GM19239 (cell line): ENCODE measurements around the gene TARS3.
"Not testable (repeated sequence)": the region's sequence is repeated elsewhere in the genome, so short reads cannot be mapped to it uniquely, and the experiment has no call there.

ENCODE experiments used
- DNase-seq: peaks from one replicate; pipeline ENCODE4 v3.0.0; 2011; ENCODE audit warnings: low spot score; ENCODE audit not compliant: insufficient read length
- FAIRE-seq: peaks from 2 replicates; lab custom pipeline; 2011; peaks lifted over from hg19 to GRCh38; lab: Jason Lieb, UNC

The TARS3 gene

DNA sequence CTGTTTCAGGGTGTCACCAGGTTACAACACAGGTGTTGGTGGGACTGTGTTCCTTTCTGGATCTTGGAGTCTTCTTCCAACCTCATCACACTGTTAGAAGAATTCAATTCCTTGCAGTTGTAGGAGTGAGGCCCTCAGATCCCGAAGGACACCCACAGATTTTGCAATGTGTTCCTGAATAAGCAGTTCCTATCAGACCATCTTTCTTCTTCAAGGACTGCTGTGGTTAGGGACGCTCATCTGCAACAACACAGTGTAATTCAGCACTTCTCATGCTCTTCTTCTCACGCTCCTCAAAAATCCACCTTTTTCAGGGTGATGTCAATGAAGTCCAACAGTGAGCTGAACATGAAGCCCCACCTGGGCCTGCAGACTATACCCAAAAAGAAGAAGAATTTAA lies 90.9 kb downstream of the TARS3 start:
- DNase-seq (no peak), FAIRE-seq (no peak)

DNA sequence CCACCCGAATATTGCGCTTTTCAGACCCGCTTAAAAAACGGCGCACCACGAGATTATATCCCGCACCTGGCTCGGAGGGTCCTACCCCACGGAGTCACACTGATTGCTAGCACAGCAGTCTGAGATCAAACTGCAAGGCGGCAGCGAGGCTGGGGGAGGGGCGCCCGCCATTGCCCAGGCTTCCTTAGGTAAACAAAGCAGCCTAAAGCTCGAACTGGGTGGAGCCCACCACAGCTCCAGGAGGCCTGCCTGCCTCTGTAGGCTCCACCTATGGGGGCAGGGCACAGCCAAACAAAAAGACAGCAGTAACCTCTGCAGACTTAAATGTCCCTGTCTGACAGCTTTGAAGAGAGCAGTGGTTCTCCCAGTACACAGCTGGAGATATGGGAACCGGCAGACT lies 97.5 kb downstream of the TARS3 start:
- DNase-seq, FAIRE-seq: not testable (repeated sequence)

DNA sequence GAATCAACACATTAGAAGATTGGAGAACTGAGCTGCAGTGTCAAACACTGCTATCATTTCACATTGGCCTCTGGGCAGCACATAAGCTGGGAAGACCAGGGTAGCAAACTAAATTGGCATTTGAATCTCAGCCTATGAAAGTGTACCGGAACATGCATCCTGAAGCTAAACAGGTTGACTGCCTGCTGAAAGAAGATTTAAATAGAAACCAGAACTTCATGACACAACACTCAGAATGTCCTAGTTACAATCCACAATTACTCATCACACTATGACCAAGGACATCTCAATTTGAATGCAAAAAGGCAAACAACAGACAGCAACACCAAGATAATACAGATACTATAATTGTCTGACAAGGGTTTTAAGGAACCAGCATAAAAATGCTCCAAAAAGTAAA lies 98.3 kb downstream of the TARS3 start:
- no peak for FAIRE-seq
- no peak for DNase-seq

DNA sequence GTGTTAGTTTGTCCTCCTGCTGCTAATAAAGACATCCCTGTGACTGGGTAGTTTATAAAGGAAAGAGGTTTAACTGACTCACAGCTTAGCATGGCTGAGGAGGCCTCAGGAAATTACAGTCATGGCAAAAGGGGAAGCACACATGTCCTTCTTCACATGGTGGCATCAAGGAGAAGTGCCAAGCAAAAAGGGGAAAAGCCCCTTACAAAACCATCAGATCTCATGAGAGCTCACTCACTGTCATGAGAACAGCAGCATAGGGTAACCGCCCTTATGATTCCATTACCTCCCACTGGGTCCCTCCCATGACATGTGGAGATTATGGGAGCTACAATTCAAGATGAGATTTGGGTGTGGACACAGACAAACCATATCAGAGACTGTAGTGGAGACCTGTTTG lies 99.1 kb downstream of the TARS3 start:
- DNase-seq (no peak), FAIRE-seq (no peak)

DNA sequence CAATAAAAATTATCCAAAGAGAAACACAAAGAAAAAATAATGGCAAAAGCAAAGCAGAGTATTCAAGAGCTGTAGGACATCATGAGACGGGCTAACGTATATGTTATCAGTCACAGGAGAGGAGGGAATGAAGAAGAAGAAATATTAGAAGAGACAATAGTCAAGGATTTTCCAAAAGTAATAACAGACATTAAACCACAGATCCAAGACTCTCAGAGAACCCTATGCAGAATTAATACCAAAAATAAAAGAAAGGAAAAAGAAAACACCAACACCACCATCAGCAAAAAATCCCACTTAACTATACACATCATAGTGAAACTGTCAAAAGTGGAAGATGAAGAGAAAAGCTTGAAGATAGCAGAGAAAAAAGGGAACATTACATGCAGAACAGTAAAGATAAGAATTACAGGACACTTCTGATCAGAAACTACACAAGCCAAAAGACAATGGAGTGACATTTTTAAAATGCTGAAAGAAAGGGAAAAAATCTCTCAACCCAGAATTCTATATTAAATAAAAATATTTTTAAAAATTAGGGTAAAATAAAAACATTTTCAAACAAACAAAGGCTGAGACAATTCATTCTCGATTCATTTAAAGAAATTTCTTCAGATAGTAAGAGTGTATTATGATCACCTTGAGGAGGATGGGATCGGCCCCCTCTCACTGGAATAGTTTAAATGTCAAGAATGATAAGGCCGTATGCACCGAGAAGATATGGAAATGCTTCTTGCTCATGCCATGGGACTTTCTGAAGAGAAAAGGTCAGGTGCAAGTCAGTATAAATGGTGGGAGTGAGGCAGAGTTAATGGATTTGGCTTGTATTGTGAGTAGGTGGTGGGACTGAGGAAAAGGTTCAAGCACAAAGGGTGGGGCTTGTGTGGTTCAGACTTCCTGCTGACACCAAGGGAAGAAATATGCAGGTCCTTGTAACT lies 100.6 kb downstream of the TARS3 start:
- FAIRE-seq: no peak
- no peak for DNase-seq

DNA sequence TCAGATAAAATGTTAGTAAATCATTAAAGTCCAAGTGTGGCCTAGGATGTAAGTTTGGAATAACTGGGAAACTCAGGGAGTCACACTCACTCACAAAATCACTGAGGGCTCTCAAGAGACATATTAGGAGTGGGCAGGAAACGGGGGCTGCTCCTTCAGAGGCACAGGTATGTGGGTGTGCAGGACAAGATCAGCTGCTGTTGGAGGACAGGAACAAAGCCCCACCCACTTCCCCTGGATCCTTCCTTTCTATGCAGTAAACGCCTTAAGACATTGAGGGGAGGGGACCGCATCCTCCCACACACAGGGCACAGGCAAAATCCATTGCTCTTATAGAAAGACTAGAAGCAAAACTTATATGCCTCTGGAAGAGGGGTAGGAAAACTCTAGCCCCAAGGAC lies 102.3 kb downstream of the TARS3 start:
- FAIRE-seq: no peak
- no peak for DNase-seq

DNA sequence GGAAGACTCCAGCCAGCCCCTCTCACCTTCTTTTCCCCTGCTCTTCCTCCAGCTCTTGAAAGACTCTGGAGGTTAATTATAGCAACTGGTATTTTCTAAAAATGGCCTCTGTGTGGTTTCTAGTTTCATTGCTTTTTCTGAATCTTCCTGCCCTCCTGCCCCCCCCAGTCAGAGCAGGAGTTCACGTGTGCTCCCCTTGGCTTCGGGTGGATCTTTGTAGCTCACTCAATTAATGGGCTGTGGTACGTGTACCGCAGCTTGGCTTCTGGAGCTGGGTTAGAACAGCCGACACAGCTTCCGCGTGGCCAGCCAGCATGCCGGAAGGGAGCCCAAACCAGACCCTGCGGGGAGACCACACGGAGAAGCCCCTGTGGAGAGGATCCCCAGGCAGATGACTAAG lies 103.6 kb downstream of the TARS3 start:
- no peak for DNase-seq
- no peak for FAIRE-seq

DNA sequence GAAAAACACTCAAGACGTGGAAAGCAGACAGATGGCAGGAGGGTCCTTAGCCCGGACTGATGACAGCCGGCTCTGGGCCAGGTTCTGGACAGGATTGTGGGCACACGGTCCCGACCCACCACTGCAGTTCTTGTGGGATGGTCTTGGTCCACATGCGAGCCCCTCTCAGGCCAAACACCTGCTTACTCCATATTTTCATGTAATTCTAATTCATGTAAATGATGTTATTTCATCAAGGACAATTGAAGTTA lies 104.7 kb downstream of the TARS3 start:
- FAIRE-seq (no peak), DNase-seq (no peak)

DNA sequence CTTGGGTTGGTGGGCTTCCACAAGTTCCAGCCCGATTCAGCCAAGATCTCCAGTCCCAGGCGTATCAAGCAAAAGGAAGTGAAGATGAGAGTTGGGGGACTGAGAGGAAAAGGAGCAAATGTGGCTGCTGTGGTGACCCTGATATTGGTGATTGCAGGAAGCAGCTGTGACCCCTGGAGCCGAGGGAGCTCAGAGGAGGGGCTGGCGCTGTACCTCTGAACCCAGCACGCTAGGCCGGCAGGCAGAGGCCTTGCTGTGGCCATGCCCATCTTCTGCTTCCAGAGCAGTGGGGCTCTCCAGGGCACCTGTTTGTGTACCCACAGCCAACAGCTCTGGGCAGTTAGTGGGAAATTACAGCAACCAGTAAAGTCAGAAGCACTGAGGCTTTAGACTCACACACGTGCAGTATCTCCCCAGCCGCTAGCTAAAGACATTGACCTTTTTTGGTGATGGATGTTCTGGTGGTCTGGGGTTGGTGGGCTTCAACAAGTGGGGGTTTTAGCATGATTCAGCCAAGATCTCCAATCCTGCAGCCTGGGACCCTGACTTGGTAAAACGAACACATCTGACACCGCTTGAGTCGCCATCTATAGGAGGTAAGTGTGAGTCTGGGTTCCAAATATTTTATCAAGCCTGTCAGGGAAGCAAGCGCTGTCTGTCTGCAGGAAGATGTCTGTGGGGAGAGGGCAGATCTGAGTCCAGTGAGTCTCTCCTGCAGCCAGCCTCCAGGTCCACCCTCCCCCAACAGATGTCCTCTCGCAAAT lies 105.2 kb downstream of the TARS3 start:
- DNase-seq: no peak

DNA sequence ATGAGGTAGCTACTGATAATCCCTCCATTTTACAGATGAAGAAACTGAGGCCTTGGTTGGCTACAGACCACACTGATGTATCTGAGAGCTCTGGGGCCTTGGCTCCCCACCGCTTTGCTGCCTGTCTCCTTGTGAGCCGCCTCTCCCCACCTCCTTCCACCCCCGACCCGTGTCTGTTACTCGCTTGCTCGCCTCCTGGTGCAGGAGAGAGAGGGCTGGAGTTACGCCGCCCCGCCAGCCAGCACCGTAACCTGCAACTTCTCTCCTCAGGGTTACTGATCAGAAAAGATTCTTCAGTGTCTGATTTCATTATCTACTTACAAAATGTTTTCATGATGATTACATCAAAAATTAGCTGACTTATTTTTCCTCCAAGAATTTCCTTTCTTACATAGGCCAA lies 106.2 kb downstream of the TARS3 start:
- FAIRE-seq (no peak), DNase-seq (no peak)

More for the DNA sequence above, 105.2 kb downstream of the TARS3 start:
- FAIRE-seq: no peak

DNA sequence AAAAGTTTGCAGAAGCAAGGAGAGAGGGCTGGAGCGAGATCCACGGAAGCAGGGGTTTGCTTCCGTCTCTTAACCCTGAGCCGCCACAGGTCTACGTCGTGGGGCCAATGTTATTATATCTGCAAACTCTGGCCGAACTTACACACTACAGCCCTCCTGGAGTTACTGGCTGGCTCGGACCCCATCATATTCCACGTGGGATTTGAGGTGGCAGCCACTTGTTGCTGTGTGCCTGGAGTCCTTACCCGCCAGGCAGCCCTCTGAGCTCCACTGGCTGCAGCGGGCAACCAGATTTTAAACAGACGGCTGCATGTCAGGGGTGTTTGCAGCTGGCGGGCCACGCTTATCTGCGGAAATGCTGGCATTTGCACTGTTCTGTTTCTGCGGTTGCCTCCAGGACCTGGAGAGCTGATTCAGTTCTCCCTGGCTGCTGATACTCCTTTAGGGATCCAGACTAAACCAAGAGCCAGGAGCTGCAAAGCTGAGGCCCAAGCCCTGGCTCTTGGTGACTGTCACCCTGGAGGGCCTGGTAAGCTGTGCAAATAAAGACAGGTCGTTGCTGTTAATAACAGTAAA lies 106.8 kb downstream of the TARS3 start:
- no peak for FAIRE-seq
- no peak for DNase-seq

DNA sequence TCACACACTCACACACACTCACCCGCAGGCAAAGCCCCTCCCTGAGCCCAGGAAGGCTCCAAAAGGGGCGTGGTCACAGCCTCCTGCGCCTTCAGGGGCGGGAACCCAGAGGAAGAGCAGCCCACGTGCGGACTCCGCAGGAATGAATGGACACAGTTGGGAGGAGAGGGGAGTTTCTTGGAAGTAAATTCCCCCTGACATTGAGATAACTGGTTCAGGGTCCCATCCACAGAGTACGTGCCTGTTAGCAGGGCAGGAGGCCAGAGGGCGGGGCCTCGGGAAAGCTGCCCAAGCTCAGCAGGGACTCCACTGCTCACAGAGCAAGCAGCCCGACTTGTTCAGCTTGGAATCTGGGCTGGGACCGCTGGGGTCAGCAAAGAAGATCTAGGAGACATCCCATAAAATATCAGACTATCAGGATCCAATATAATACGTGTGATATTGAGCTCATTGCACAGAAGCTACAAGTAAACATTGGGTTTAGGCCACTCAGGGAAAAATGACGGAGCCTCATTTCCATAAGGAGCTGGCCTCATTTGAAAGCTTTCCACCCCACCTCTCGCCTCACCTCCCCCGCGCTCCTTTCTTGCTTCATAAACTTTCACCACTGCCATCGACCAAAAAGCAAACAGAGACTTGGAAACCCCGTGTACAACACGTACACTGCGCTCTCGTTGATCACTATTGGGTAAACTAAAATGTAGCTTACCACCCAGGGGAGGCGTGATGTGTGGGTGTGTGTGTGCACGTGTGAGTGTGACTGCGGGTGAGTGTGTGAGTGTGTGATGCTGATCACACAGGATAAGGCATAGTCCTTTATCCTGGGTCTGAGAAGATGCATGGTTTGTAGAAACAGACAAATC lies 108.1 kb downstream of the TARS3 start:
- DNase-seq (no peak), FAIRE-seq (no peak)

DNA sequence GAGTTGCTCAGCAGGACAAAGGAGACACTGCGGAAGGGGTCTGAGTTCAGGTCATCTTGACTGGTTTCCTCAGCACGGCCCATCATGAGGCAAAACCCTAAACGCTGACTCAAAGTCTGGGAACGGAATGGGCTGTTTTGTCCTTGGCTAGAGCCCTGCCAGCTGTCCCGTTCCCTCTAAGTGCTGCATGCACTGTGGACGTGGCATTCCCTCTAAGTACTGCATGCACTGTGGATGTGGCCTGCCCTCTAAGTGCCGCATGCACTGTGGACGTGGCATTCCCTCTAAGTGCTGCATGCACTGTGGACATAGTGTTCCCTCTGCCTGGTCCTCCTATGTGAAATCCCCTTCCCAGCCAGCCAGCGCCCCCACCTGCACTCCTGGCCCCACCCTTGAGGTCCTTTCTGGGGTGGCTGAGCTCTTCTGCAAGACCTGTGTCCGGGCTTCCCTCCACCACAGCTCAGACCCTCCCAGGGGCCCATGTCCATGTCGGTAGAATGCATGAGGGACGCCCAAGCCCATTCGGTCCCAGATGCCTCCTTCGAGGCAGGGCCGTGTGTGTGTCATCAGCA lies 108.8 kb downstream of the TARS3 start:
- FAIRE-seq (no peak), DNase-seq (no peak)

DNA sequence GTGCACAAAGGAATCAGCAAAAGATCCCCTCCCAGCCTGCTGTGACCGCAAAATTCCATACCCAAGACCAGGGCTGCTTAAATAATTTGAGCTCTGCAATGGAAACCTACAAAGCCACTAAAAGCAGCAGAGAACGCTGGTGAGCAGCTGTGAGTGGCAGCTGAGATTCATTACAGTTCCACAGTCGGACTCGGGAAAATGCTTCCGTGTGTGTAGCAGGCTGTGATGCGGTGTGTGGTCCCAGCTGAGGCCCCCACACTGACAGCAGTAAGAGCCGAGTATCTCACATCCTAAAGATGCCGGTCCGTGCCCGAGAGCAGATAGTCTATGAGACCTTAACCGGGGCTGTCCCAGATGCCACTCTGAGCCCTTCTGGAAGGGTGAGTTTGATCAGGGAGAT lies 109.5 kb downstream of the TARS3 start:
- DNase-seq: no peak
- FAIRE-seq: no peak

DNA sequence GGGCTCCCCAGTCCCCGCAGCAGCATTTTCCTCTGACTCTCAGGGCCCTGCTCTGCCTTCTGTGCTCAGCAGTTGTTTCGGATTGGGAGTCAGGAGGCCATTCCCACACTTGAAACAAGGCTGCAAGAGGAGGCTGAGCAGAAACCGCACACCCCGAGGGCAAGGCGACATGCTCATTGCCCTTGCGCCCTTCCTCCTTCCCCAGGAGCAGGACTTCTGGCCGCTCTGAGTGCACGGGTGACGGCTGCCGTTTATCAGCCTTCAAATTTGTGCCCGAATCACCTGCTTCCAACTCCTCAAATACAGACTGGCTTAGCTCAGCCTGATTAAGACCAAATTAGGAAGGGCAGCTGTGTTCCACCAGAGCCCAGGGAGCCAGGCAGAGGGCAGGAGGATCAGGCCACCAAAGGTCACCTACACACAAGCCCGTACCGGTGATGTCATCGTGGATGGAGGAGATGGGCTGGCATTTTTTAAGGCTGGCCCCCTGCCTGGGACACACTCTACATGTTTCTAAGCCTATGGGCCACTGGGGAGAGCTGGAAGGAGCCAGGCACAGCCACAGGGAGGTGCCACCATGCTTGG lies 110.2 kb downstream of the TARS3 start:
- DNase-seq: no peak
- no peak for FAIRE-seq

DNA sequence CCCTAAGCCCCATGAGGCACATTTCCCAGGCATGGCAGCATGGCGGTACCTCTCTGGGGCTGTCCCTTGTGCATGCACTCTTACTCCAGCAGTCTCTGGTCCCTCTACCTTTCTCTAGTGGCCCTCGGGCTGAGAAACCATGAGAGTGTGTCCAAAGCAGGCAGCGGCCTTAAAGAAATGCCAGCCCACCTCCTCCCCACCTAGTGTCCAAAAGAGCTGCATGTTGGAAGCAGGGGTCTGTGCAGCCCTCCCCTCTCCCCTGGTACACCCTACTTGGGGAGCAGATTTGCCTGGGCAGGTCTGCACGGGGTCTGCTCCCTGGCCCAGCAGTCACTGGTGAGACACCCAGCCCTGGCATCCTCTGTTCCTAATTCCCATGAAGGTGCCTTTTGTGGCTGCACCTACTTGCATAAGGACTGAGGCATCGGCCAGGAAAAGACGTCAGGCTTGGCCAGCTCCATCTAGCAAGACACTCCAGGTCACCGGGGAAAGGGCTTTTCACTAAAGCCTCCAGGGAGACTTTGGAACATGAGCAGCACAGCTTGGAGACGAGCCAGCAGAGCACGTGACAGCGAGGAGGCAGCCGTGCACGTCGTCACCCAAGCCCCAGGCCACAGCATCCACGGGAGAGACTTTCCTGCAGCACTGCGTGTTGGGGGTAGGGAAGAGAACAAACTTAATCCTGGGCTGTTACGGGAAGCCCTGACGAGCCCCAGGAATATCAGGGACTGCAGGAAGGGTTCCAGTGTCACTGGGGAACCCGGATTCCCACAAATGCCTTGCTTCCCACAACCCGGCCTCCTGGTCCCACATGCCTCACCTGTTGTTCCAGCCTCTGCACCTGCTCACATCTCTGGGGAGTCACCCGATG lies 110.9 kb downstream of the TARS3 start:
- DNase-seq (no peak), FAIRE-seq (no peak)

DNA sequence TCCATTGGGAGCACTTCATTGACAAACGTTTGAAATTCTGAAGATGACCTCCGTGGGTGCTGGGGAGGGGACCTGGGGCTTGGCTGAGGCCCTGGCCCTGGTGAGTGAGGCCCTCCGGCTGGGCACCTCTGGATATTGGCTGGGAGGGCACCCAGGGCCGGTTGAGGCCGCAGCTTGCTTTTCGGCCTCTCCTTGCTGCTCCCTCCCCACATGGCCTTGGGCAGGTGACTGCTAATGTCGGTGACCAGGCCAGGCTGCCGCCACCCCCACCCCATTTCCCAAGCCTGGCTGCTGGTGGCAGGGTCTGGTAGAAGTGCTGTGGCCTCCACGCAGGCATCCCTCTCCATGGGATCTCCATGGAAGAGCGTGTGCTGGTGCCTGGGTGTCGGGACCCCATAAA lies 111.6 kb downstream of the TARS3 start:
- DNase-seq (no peak), FAIRE-seq (no peak)

DNA sequence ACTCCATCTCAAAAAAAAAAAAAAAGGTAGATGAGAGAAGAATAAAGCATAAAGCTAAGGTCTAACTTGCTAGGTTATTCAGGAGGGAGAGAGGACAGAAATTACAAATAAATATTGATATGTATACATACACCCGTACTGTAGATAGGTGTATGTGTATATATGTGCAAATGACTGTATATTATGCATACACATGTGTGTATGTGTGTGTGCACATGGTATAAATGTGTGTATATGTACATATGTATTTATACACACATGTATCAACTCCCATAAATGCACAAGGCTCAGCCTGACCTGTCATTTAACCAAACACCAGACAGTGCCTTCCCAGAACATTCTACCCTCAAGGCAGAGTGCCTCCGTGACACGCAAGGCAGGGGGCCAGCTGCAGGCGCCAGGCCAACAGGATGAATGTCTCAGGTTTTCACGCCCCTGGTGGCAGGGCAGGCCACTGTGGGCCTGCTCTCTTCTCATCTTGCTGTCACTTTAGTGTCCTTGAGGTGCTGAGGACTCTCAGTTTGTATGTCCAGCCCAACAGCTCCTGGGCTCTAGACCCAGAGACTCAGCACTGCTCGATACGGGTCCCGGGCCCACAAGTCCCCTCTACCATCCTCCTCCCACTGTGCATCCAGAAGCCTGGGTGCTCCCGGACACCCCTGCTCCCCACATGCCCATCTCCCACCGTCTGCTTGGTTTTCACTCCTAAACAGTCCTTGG lies 112.5 kb downstream of the TARS3 start:
- DNase-seq (no peak), FAIRE-seq (no peak)
